ENCODE results near the gene IGF2BP3.
"Not testable (repeated sequence)": the region's sequence is repeated elsewhere in the genome, so short reads cannot be mapped to it uniquely, and the experiment has no call there.

The IGF2BP3 gene

GRCh38 chr7:23470330-23471105 is at the start of gene IGF2BP3:
IGF2BP3 (minus strand) TSS chr7:23470491; CDS start chr7:23470110, 381 bp downstream.
- DNase-seq (ENCODE audit: low spot score): peak; percentile 44

GRCh38 chr7:23514755-23515154 is 44.5 kb upstream of the IGF2BP3 start:
- no peak for DNase-seq (ENCODE audit: low spot score)

GRCh38 chr7:23513746-23514145 is 43.5 kb upstream of the IGF2BP3 start:
- not testable (repeated sequence) for DNase-seq (ENCODE audit: low spot score)

GRCh38 chr7:23494009-23494408 is 23.7 kb upstream of the IGF2BP3 start:
- no peak for DNase-seq (ENCODE audit: low spot score)

GRCh38 chr7:23491502-23491901 is 21.2 kb upstream of the IGF2BP3 start:
- DNase-seq (ENCODE audit: low spot score): no peak

- peak; percentile 56 for DNase-seq (ENCODE audit: low spot score)
These were observed 20.3 kb upstream of the IGF2BP3 start for GRCh38 chr7:23490357-23491135.

- not testable (repeated sequence) for DNase-seq (ENCODE audit: low spot score)
These were observed 18.4 kb upstream of the IGF2BP3 start for GRCh38 chr7:23488714-23489113.

GRCh38 chr7:23487670-23488069 is 17.4 kb upstream of the IGF2BP3 start:
- no peak for DNase-seq (ENCODE audit: low spot score)

- DNase-seq (ENCODE audit: low spot score): no peak
These were observed 15.9 kb upstream of the IGF2BP3 start for GRCh38 chr7:23486002-23486773.

- no peak for DNase-seq (ENCODE audit: low spot score)
These were observed 12.4 kb upstream of the IGF2BP3 start for GRCh38 chr7:23482686-23483085.

- no peak for DNase-seq (ENCODE audit: low spot score)
These were observed 7.9 kb upstream of the IGF2BP3 start for GRCh38 chr7:23477962-23478866.

GRCh38 chr7:23477157-23477499 is 6.8 kb upstream of the IGF2BP3 start:
- DNase-seq (ENCODE audit: low spot score): no peak

GRCh38 chr7:23476286-23477156 is 6.2 kb upstream of the IGF2BP3 start:
- no peak for DNase-seq (ENCODE audit: low spot score)

GRCh38 chr7:23475576-23475839 is 5.2 kb upstream of the IGF2BP3 start:
- no peak for DNase-seq (ENCODE audit: low spot score)

- no peak for DNase-seq (ENCODE audit: low spot score)
These were observed 4.7 kb upstream of the IGF2BP3 start for GRCh38 chr7:23474829-23475575.

GRCh38 chr7:23474094-23474828 is 4.0 kb upstream of the IGF2BP3 start:
- DNase-seq (ENCODE audit: low spot score): peak; percentile 96

GRCh38 chr7:23473844-23474093 is 3.5 kb upstream of the IGF2BP3 start:
- no peak for DNase-seq (ENCODE audit: low spot score)

GRCh38 chr7:23472956-23473843 is 2.9 kb upstream of the IGF2BP3 start:
- DNase-seq (ENCODE audit: low spot score): no peak

GRCh38 chr7:23472556-23472955 is 2.3 kb upstream of the IGF2BP3 start:
- no peak for DNase-seq (ENCODE audit: low spot score)

Measured in AG08395 (cell line).